Stimulated activated CD8-positive, alpha-beta memory T cell treated with anti-CD3 and anti-CD28 coated beads, Interleukin-7, amount 100 ng/mL, for 1 hour (primary cell): ENCODE results near the gene RACGAP1.

ENCODE experiments used
- DNase-seq, 2 donors: peaks; one replicate each; pipeline ENCODE4 v3.0.0-alpha.2; 2020; ENCODE audit warnings: low read depth in 2 of 2

Gene RACGAP1

GRCh38 chr12:49941556-49942511 lies 83.5 kb downstream of the RACGAP1 start:
- no peak for DNase-seq

GRCh38 chr12:49939707-49940106 lies 85.6 kb downstream of the RACGAP1 start:
- DNase-seq, result no peak

- no peak for DNase-seq
These were observed 86.0 kb downstream of the RACGAP1 start for GRCh38 chr12:49939307-49939706.
